GM18951 (cell line): ENCODE data around the gene UST.
"Not testable (repeated sequence)": the region's sequence is repeated elsewhere in the genome, so short reads cannot be mapped to it uniquely, and the experiment has no call there.

Experiments
- POLR2A ChIP-seq: IDR thresholded peaks from 4 replicates; pipeline ENCODE4 v1.6.1; 2011; ENCODE audit warnings: mild to moderate bottlenecking; ENCODE audit not compliant: insufficient read length, insufficient read depth; ENCODE audit errors: extremely low read depth
- in situ Hi-C: fragments of 300-500 bp; cut with MboI; formaldehyde crosslinking; loops from one replicate; pipeline ENCODE4 v1.12.0; 2022; ENCODE audit warnings: low sequenced_read_pairs, mixed read lengths, inconsistent platforms; ENCODE audit not compliant: unreplicated experiment

The UST gene

GRCh38 chr6:148854096-148854495 lies 107.3 kb downstream of the UST start:
- TF ChIP-seq POLR2A = no peak
- in situ Hi-C loops = no loop called here

- in situ Hi-C loops = no loop called here
- no peak for TF ChIP-seq POLR2A
These were observed 108.2 kb downstream of the UST start for GRCh38 chr6:148854992-148855391.

- in situ Hi-C loops = no loop called here
- TF ChIP-seq POLR2A = no peak
These were observed 108.9 kb downstream of the UST start for GRCh38 chr6:148855744-148856143.

- no peak for TF ChIP-seq POLR2A
- in situ Hi-C loops = no loop called here
These were observed 111.1 kb downstream of the UST start for GRCh38 chr6:148857798-148858390.

GRCh38 chr6:148864132-148864531 lies 117.3 kb downstream of the UST start:
- in situ Hi-C loops = not testable (repeated sequence)

- in situ Hi-C loops = no loop called here
- TF ChIP-seq POLR2A = no peak
These were observed 118.1 kb downstream of the UST start for GRCh38 chr6:148864941-148865340.

GRCh38 chr6:148866657-148867268 lies 119.9 kb downstream of the UST start:
- TF ChIP-seq POLR2A = no peak
- in situ Hi-C loops = no loop called here

- in situ Hi-C loops = no loop called here
- TF ChIP-seq POLR2A = no peak
These were observed 121.0 kb downstream of the UST start for GRCh38 chr6:148867862-148868261.

GRCh38 chr6:148868314-148868713 lies 121.5 kb downstream of the UST start:
- TF ChIP-seq POLR2A = no peak
- in situ Hi-C loops = no loop called here

GRCh38 chr6:148868901-148869300 lies 122.1 kb downstream of the UST start:
- in situ Hi-C loops = no loop called here
- TF ChIP-seq POLR2A = no peak

GRCh38 chr6:148869585-148869984 lies 122.8 kb downstream of the UST start:
- in situ Hi-C loops = no loop called here
- no peak for TF ChIP-seq POLR2A

GRCh38 chr6:148873154-148873553 lies 126.3 kb downstream of the UST start:
- TF ChIP-seq POLR2A = no peak
- in situ Hi-C loops = no loop called here

- in situ Hi-C loops = no loop called here
These were observed 127.0 kb downstream of the UST start for GRCh38 chr6:148873868-148874267.

GRCh38 chr6:148874698-148875293 lies 128.0 kb downstream of the UST start:
- TF ChIP-seq POLR2A = no peak
- in situ Hi-C loops = no loop called here

More at GRCh38 chr6:148873868-148874267, 127.0 kb downstream of the UST start:
- no peak for TF ChIP-seq POLR2A
